Fibroblast of peridontal ligament (primary cell): Measurements from ENCODE around the gene PRDX3.
"Not testable (repeated sequence)": the region's sequence is repeated elsewhere in the genome, so short reads cannot be mapped to it uniquely, and the experiment has no call there.

Experiments used
- DNase-seq: peaks from one replicate; pipeline ENCODE4 v3.0.0-alpha.2; 2010; ENCODE audit errors: extremely low read depth

PRDX3 gene

GRCh38 chr10:119165171-119166117, 13.2 kb downstream of the PRDX3 start, which contains the start of gene SFXN4:
Gene SFXN4 (minus strand): TSS chr10:119165714. CDS start chr10:119165647, 67 bp downstream.
- DNase-seq = peak; percentile 29

GRCh38 chr10:119162452-119163092, 16.0 kb downstream of the PRDX3 start:
- no peak for DNase-seq

GRCh38 chr10:119161680-119162451, 16.7 kb downstream of the PRDX3 start:
- no peak for DNase-seq

DNA sequence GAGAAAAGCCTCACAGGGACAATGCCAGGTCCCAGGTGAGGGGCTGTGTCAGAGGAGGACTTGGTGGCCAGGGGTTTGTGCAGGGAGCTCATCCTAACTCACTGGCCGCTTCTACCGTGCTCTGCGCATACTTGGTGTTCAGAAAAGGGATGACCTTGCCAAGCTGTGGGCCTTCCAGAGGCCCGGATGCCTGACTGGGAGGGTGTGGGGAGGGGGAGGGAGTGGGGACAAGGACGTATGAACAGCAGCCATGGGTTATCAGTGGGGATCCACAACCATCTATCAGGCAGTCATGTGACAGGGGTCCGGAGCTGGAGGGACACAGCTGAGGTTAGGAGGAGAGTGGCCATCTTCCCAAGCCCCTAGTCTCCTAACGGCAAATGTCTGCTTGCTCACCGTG, 19.3 kb downstream of the PRDX3 start:
- no peak for DNase-seq

GRCh38 chr10:119153661-119154060, 25.0 kb downstream of the PRDX3 start:
- no peak for DNase-seq

GRCh38 chr10:119153041-119153440, 25.6 kb downstream of the PRDX3 start:
- no peak for DNase-seq

DNA sequence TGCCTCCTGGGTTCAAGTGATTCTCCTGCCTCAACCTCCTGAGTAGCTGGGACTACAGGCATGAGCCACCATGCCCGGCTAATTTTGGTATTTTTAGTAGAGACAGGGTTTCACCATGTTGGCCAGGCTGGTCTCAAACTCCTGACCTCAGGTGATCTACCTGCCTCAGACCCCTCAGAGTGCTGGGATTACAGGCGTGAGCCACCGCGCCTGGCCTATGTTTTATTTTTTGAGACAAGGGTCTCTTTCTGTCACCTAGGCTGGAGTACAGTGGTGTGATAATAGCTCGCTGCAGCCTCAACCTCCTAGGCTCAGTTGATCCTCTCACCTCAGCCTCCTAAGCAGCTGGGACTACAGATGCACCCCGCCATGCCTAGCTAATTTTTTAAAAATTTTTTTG, 27.0 kb downstream of the PRDX3 start:
- not testable (repeated sequence) for DNase-seq

DNA sequence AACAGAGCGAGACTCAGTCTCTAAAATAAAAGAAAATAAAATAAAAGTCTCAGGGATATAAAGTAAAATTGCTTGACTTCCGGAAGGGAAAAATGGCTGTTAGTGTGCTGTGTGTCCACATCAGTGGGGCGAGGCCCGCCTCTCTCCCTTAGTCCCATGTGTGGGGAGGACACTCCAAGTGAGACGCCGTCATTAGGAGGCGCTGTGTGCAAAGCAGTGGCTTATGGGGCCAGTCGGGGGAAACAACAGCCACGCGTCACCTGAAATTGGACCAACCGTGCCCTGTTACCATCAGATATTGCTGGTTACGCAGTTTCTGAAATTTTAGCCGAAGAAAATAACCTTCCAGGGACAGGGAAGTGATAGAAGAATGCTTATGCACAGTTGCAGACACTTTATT, 28.9 kb downstream of the PRDX3 start:
- no peak for DNase-seq

DNA sequence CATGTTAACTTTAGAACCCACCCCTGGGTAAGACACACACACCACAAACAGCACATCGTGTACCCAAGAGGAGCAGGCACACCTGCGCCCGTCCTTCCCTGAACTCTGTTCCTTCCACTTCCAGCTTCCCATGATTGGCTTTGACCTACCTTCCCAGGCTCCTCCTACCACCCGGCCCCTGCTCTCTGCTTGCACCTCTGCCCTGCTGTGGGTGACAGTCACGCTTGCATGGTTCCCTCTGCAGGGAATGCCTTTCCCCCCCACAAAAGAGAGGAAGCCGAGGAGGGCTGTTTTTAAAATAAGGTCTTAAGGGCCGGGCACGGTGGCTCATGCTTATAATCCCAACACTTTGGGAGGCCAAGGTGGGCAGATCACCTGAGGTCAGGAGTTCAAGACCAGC, 29.5 kb downstream of the PRDX3 start:
- DNase-seq = no peak

DNA sequence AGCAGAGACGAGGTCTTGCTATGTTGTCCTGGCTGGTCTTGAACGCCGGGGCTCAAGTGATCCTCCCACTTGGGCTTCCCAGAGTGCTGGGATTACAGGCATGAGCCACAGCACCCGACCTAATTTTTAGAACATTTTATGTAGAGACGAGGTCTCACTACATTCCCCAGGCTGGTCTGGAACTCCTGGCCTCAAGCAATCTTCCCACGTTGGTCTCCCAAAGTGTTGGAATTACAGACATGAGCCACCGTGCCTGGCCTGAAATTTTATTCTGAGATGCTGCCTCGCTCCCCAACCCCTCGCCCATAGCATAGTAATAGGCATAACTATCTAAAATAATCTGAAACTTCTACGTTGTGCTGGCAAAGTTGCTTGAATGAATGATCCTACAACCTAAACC, 35.0 kb downstream of the PRDX3 start:
- no peak for DNase-seq

- DNase-seq = no peak
These were observed 37.9 kb downstream of the PRDX3 start for GRCh38 chr10:119140603-119141245.

- DNase-seq = peak; percentile 17
These were observed 39.0 kb downstream of the PRDX3 start for GRCh38 chr10:119139464-119140067.

DNA sequence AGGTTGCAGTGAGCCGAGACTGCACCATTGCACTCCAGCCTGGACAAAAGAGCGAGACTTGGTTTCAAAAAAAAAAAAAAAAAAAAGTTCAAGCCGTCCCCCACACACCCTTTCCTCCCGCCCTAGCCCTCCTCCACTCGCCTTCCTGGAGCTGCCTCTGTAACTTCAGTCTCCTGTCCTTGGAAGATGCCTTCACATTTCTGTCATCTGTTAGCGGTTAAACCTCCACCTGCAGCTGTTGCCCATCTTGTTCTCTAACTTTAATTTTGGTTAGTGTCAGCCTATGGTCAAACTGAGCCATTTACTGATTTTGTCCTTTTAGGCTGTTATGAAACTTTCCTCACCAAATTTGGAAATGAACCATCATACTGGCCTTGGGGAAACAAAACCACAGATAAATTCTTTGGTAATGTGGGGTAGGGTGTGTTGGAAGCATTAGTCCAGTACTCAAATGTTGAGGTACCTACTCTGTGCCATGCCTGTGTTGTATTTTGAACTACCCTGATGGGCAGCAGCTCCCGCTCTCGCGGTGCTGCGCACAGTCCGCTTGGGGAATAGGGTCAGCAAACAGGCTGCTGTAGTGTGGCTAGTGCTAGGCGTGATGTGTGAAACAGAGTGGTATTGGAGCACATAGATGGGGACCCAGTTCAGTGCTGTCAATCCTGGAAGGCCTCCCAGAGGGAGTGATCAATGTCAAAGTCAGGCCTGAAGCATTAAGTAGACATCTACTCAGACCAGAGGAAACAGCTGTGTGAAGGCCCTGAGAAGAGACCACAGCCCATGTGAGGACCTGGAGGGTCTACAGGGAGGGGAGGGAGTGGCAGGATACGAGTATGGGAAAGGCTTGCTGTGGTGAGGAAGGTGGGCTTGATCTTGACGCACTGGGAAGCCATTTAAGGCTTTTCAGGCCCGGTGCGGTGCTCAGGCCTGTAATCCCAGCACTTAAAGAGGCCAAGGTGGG, 40.0 kb downstream of the PRDX3 start:
- DNase-seq = peak; percentile 57

DNA sequence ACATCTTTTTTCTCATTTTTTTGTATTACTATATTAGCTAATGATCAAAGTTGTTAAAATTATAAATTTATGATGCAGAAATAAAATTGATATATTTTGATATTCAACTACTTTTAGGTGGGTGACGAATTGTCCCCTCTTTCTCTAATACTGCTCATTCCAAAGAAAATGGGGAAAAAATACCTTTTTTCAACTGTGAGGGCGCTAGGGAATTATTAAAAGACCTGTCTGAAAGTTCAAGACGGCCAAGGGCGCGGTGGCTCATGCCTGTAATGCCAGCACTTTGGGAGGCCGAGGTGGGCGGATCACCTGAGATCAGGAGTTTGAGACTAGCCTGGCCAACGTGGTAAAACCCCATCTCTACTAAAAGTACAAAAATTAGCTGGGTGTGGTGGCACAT, 40.7 kb downstream of the PRDX3 start:
- not testable (repeated sequence) for DNase-seq

GRCh38 chr10:119136084-119136483, 42.5 kb downstream of the PRDX3 start:
- peak; percentile 76 for DNase-seq

DNA sequence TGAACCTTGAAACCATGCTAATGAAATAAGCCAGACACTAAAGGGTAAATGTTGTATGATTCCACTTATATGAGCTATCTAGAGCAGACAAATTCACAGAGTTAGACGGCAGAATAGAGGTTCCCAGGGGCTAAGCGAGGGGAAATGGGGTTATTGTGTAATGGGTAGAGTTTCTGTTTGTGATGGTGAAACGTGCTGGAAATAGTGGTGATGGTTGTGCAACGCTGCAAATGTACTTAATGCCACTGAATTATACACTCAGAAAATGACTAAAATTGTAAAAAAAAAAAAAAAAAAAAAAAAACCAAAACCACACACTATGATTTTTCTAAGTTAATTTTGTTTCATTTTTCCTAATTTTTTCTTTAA, 43.1 kb downstream of the PRDX3 start:
- DNase-seq = peak; percentile 93

DNA sequence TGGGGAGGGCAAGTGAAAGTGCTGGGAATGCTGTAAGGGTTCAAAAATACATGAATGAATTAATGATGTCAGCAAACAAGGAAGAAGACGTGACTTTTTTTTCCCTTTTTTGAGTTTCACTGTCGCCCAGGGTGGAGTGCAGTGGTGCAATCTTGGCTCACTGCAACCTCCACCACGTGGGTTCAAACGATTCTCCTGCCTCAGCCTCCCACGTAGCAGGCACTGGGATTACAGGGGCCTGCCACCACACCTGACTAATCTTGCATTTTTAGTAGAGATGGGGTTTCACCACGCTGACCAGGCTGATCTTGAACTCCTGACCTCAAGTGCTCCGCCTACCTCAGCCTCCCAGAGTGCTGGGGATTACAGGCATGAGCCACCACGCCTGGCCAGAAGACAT, 44.7 kb downstream of the PRDX3 start:
- DNase-seq = no peak

DNA sequence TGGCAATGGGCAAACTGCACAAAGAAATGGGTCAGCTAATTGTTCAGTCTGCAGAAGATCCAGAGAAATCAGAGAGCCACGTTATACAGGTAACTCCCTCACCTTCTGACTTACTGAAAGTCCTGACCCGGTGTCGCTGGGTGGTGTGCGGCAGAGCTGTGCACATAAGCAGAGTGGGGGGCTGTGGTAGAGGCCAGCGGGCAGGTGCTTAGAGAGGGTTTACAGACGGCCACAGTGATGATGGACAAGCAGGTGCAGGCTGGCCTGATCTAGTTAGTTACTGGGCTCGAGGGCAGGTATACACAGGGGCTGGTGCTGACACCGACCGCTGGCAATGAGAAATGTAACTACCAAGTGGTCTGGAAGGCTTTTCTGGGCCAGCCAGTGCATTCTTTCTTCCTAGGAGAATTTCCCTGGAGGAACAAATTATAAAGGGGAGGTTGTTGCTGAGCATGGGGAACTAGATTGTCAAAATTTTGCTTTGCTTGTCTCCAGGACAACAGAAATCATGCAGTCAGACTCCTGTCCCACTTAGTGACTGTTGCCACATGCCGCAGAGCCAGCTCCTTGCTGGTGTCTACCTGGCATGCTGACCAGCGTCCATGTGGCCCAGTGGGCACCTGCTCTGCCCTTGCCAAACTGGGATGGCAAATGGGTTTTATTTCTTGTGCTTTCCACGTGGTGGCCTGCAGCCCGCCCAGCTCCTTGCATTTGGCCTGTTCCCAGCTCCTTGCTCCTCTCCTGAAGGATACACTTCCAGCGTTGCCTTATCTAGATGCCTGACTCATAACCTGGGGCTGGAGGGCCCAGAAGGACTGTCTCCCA, 45.9 kb downstream of the PRDX3 start:
- no peak for DNase-seq

DNA sequence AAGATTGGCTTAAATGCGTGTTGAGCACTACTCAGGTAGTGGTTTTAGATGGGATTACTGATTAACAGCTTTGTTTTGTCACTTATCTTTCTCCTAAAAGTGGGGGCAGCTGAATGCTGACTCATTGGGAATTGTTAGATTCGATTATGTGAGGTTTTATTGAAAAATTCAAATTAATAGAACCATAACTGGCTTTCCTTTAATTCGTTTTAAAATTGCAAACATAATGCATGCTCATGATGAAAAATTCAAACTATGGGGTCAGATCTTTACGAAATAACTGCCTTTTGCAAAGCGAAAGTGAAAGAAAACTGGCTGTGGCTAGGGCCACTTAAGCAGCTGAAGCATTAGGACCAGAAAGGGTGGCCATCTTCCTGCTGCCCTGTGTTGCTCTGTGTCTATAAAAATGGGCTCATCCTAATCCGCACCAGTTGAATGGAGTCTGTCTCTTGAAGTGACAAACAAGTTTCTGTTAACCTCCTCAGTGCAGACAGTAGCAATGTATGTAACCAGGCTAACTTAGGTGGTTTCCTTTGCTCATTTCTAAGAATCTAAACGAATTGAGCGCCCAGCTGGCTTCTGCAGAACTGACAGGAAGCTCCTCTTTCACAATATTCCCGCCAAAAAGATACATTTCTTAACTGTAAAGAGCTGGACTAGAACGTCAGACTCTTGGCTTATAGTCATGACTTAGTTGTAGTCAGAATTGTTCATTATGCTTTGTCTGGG, 46.9 kb downstream of the PRDX3 start:
- DNase-seq = peak; percentile 57
